ENCODE data around the gene USP4. TPM values are rescaled to one million over a fixed set of nuclear protein-coding genes. Genes with fewer than 3 reads are reported as not detected.

The USP4 gene
- total RNA-seq, 1 donor from 2014 or later = 55.0 TPM

DNA sequence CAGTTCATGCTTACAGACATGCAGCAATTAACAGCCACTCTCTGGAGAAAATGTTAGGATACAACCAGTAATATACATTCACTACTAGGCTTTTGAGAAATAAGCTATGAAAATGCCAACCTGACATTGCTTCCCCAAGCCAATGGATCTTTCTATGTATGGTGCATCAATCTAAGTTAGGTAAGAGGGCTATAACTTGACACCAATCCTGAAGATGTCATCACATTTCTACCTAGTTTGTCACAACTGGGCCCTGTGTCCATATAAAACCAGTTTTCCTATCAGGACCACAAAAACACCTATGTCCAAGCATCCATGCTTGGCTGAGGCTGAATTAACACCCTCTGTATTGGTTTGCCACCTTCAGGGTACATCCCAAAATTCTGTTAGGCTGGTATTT, 32.1 kb upstream of the USP4 start:
- peaks cover 4% of the 10 kb centered on the region for H3K27me3 Mint-ChIP-seq (ENCODE audit: unreplicated experiment)
- peaks cover 21% of the 10 kb centered on the region for H3K36me3 Mint-ChIP-seq (ENCODE audit: low read depth, unreplicated experiment)
- no peaks in the 10 kb centered on the region for H3K4me1 Mint-ChIP-seq (ENCODE audit: unreplicated experiment)
- no peak overlapping the region for H3K27ac Mint-ChIP-seq (ENCODE audit: unreplicated experiment)
- H3K4me3 Mint-ChIP-seq (ENCODE audit: unreplicated experiment) = no peak overlapping the region
- TF ChIP-seq, protein P1, sequence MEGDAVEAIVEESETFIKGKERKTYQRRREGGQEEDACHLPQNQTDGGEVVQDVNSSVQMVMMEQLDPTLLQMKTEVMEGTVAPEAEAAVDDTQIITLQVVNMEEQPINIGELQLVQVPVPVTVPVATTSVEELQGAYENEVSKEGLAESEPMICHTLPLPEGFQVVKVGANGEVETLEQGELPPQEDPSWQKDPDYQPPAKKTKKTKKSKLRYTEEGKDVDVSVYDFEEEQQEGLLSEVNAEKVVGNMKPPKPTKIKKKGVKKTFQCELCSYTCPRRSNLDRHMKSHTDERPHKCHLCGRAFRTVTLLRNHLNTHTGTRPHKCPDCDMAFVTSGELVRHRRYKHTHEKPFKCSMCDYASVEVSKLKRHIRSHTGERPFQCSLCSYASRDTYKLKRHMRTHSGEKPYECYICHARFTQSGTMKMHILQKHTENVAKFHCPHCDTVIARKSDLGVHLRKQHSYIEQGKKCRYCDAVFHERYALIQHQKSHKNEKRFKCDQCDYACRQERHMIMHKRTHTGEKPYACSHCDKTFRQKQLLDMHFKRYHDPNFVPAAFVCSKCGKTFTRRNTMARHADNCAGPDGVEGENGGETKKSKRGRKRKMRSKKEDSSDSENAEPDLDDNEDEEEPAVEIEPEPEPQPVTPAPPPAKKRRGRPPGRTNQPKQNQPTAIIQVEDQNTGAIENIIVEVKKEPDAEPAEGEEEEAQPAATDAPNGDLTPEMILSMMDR (IDR thresholded peaks at IDR 0.05; ENCODE audit: unreplicated experiment) = no peak
- no peaks in the 10 kb centered on the region for H3K9me3 Mint-ChIP-seq (ENCODE audit: unreplicated experiment)
- no peak for DNase-seq (ENCODE audit: low spot score)

DNA sequence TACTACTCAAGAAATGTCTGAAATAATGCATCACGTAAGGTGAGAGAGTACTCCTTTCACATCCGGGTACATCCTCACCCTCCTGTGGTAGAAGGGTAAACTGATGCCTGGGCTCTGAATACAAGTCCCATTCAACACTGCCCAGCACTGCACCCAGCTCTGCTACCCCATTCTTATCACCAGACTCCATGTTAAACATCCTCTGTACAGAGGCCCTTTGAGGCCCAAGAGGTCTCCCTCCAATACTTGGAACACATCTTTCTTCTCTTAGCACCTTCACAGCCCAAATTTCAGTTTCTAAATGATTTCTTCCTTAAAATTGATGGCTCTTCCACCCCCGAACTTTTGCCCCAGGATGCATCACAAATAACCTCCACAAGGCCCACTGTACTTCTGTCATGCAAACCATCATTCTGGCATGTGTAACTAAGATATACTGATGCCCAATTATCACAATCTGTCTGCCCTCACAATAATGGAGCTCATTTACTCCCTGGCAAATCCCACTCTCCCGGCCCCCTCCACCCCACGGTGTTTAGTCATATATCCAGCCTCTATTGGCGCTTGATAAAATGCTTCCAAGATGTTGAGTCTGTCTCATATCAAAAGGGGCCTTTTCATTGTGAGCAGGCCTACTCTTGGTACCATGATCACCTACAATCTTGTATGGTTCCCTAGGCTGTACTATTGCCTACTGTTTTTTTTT, 30.9 kb upstream of the USP4 start:
- H3K4me3 Mint-ChIP-seq (ENCODE audit: unreplicated experiment) = peak overlapping the region; percentile 1
- H3K27me3 Mint-ChIP-seq (ENCODE audit: unreplicated experiment) = peaks cover 3% of the 10 kb centered on the region
- H3K4me1 Mint-ChIP-seq (ENCODE audit: unreplicated experiment) = no peaks in the 10 kb centered on the region
- no peak for DNase-seq (ENCODE audit: low spot score)
- peaks cover 28% of the 10 kb centered on the region for H3K36me3 Mint-ChIP-seq (ENCODE audit: low read depth, unreplicated experiment)
- TF ChIP-seq, protein P1 (IDR thresholded peaks at IDR 0.05; ENCODE audit: unreplicated experiment) = no peak
- H3K9me3 Mint-ChIP-seq (ENCODE audit: unreplicated experiment) = no peaks in the 10 kb centered on the region
- H3K27ac Mint-ChIP-seq (ENCODE audit: unreplicated experiment) = no peak overlapping the region

DNA sequence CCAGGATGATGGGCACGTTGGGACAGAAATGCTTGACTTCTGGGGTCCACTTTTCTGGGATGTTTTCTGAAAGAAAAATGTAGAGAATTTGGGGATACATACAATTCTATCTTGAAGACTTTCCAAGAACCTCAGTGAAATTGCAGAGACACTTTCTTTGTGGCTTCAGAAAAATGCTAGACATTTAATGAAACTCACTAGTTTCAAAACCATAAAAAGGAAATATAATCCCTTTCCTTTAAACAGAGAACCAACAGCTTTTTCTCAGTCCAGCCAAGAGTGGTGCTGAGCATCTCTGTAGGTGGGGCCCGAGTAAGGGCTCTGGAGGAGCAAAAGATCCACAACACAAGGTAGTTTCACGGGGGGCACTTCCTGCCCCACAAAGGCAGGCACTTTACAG, 22.7 kb upstream of the USP4 start:
- no peak overlapping the region for H3K27ac Mint-ChIP-seq (ENCODE audit: unreplicated experiment)
- TF ChIP-seq, protein P1 (IDR thresholded peaks at IDR 0.05; ENCODE audit: unreplicated experiment) = no peak
- H3K36me3 Mint-ChIP-seq (ENCODE audit: low read depth, unreplicated experiment) = peaks cover 38% of the 10 kb centered on the region
- peak overlapping the region; percentile 33 for H3K4me3 Mint-ChIP-seq (ENCODE audit: unreplicated experiment)
- no peaks in the 10 kb centered on the region for H3K9me3 Mint-ChIP-seq (ENCODE audit: unreplicated experiment)
- no peak for DNase-seq (ENCODE audit: low spot score)
- peaks cover 14% of the 10 kb centered on the region for H3K4me1 Mint-ChIP-seq (ENCODE audit: unreplicated experiment)
- H3K27me3 Mint-ChIP-seq (ENCODE audit: unreplicated experiment) = peaks cover 3% of the 10 kb centered on the region

DNA sequence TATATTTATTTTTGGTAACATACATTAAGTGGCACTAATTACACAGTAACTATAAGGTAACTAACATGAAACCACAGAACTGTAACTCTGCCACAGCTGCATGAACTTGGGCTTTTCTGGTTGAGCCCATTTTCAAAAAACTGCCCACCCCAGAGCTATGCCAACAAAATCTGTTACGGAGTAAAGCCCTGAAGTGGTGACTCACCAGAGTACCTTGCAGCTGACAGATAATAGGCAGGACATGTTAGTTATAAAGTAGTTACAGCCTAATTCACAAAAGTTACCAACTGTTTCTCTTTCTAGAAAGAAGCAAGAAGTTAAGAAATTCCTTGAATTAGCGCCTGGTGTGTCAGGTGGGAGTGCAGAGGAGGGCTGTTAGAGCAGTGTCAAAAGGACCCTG, 19.8 kb upstream of the USP4 start:
- TF ChIP-seq, protein P1 (IDR thresholded peaks at IDR 0.05; ENCODE audit: unreplicated experiment) = no peak
- peaks cover 23% of the 10 kb centered on the region for H3K4me1 Mint-ChIP-seq (ENCODE audit: unreplicated experiment)
- peak overlapping the region; percentile 79 for H3K4me3 Mint-ChIP-seq (ENCODE audit: unreplicated experiment)
- peak overlapping the region; percentile 99 for H3K27ac Mint-ChIP-seq (ENCODE audit: unreplicated experiment)
- peaks cover 13% of the 10 kb centered on the region for H3K27me3 Mint-ChIP-seq (ENCODE audit: unreplicated experiment)
- peaks cover 43% of the 10 kb centered on the region for H3K36me3 Mint-ChIP-seq (ENCODE audit: low read depth, unreplicated experiment)
- no peaks in the 10 kb centered on the region for H3K9me3 Mint-ChIP-seq (ENCODE audit: unreplicated experiment)
- no peak for DNase-seq (ENCODE audit: low spot score)

DNA sequence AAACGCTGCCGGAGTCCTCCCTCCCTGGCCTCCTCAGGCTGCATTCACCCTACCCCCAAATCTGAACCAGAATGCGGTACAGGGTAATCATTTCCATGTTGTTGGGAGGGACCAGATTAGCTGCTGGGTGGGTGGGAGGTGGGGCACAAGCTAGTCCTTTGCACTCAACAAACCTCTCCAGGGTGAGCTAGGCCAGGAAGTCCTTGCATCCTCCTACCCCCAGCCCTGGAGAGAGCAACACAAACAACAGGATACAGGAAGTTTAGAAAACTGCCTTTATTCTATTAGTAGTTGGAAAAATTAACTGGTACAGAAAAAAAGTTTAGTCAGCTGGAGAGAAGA, 19.0 kb upstream of the USP4 start:
- peak overlapping the region; percentile 79 for H3K4me3 Mint-ChIP-seq (ENCODE audit: unreplicated experiment)
- H3K27me3 Mint-ChIP-seq (ENCODE audit: unreplicated experiment) = peaks cover 15% of the 10 kb centered on the region
- peak; percentile 57 for DNase-seq (ENCODE audit: low spot score)
- peak overlapping the region; percentile 99 for H3K27ac Mint-ChIP-seq (ENCODE audit: unreplicated experiment)
- H3K9me3 Mint-ChIP-seq (ENCODE audit: unreplicated experiment) = no peaks in the 10 kb centered on the region
- TF ChIP-seq, protein P1 (IDR thresholded peaks at IDR 0.05; ENCODE audit: unreplicated experiment) = no peak
- H3K4me1 Mint-ChIP-seq (ENCODE audit: unreplicated experiment) = peaks cover 23% of the 10 kb centered on the region
- H3K36me3 Mint-ChIP-seq (ENCODE audit: low read depth, unreplicated experiment) = peaks cover 43% of the 10 kb centered on the region
